Bronchial epithelial cell (primary cell): ENCODE results near the gene FANCL. TPM values are rescaled to one million over a fixed set of nuclear protein-coding genes. Genes with fewer than 3 reads are reported as not detected.
A peak's percentile ranks its signal among the peaks of the same experiment; 100 is the strongest.
"Not testable (repeated sequence)": the region's sequence is repeated elsewhere in the genome, so short reads cannot be mapped to it uniquely, and the experiment has no call there.

ENCODE experiments used
- DNase-seq: peaks from one replicate; pipeline ENCODE4 v3.0.0-alpha.2; 2010; ENCODE audit warnings: low read depth
- FAIRE-seq: peaks from 2 replicates; lab custom pipeline; 2011; peaks lifted over from hg19 to GRCh38; lab: Jason Lieb, UNC
- H3K27me3 ChIP-seq: 2 replicates; pipeline ENCODE4 v1.5.1; 2011; ENCODE audit warnings: low read length; ENCODE audit not compliant: control insufficient read depth, insufficient read depth
- H3K36me3 ChIP-seq: 2 replicates; pipeline ENCODE4 v1.5.1; 2011; ENCODE audit warnings: low read length; ENCODE audit not compliant: control insufficient read depth, insufficient read depth
- H3K4me3 ChIP-seq: 2 replicates; pipeline ENCODE4 v1.5.1; 2011; ENCODE audit warnings: mild to moderate bottlenecking, low read depth, low read length, control low read depth
- CTCF ChIP-seq: IDR thresholded peaks from 2 replicates; pipeline ENCODE4 v1.5.1; 2011; ENCODE audit warnings: mild to moderate bottlenecking, moderate library complexity, low read length, control low read depth, inconsistent platforms; ENCODE audit not compliant: insufficient read depth, severe bottlenecking
- total RNA-seq: library from RNA; depleted of rRNA; stranded (reverse); fragments of >200 nt; gene quantifications from 2 replicates; pipeline ENCODE4 v1.2.1, GENCODE V29; 2014

The FANCL gene
- 10.8 and 14.6 TPM in 2 replicates for total RNA-seq

GRCh38 chr2:58240670-58241545, at the start of gene FANCL:
FANCL (minus strand) TSS chr2:58241325; CDS start chr2:58241313, 12 bp downstream.
- Histone ChIP-seq H3K27me3 (no peaks in the 10 kb centered on the region), H3K36me3 (no peaks in the 10 kb centered on the region), H3K4me3 (peak within 1 kb of the TSS; percentile 91)
- no peak for FAIRE-seq
- DNase-seq, result peak; percentile 76
- no peak for TF ChIP-seq CTCF

- TF ChIP-seq CTCF, result no peak
- Histone ChIP-seq H3K27me3 (no peaks in the 10 kb centered on the region), H3K36me3 (no peaks in the 10 kb centered on the region), H3K4me3 (no peak overlapping the region)
- peak; percentile 93 for DNase-seq
- FAIRE-seq, result no peak
Observed at GRCh38 chr2:58289029-58289428, 47.9 kb upstream of the FANCL start.

GRCh38 chr2:58283931-58284330, 42.8 kb upstream of the FANCL start:
- H3K36me3 ChIP-seq, result no peaks in the 10 kb centered on the region
- FAIRE-seq, result no peak
- TF ChIP-seq CTCF, result no peak
- no peak for DNase-seq
- no peak overlapping the region for H3K4me3 ChIP-seq
- no peaks in the 10 kb centered on the region for H3K27me3 ChIP-seq

GRCh38 chr2:58275144-58275543, 34.0 kb upstream of the FANCL start:
- not testable (repeated sequence) for H3K36me3 ChIP-seq, H3K27me3 ChIP-seq, H3K4me3 ChIP-seq
- DNase-seq (peak; percentile 89), FAIRE-seq (peak; percentile 90)

- Histone ChIP-seq H3K4me3 (no peak overlapping the region), H3K27me3 (no peaks in the 10 kb centered on the region), H3K36me3 (no peaks in the 10 kb centered on the region)
- no peak for TF ChIP-seq CTCF
- DNase-seq, result no peak
- no peak for FAIRE-seq
Observed at GRCh38 chr2:58271826-58272225, 30.7 kb upstream of the FANCL start.

- DNase-seq (no peak), FAIRE-seq (no peak)
- Histone ChIP-seq H3K4me3 (no peak overlapping the region), H3K36me3 (no peaks in the 10 kb centered on the region), H3K27me3 (no peaks in the 10 kb centered on the region)
- no peak for TF ChIP-seq CTCF
Observed at GRCh38 chr2:58268685-58269084, 27.6 kb upstream of the FANCL start.
